HK-2 (cell line): ENCODE measurements around the gene DBNL.
A peak's percentile ranks its signal among the peaks of the same experiment; 100 is the strongest.

Source experiments
- DNase-seq: peaks from one replicate; pipeline ENCODE4 v3.0.0-alpha.2; 2018; ENCODE audit not compliant: unreplicated experiment

DBNL gene

DNA sequence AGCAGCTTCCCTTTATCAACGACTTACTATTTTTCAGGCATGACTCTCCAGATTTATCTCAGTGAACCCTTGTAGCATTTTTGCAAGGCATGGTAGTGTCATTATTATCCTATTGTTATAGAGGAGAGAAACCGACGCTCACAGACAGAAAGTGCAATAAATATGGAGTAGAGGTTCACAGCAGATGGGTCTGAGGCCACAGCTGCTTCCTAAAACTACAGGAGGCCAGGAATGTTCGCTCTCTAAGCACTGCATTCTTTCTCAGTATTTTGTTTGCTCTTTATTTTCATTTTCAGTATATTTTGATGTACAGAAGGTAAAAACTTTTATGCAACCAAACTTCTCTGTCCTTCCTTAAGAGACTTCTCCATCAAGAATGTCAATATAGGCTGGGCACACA, 55.2 kb downstream of the DBNL start:
- no peak for DNase-seq

DNA sequence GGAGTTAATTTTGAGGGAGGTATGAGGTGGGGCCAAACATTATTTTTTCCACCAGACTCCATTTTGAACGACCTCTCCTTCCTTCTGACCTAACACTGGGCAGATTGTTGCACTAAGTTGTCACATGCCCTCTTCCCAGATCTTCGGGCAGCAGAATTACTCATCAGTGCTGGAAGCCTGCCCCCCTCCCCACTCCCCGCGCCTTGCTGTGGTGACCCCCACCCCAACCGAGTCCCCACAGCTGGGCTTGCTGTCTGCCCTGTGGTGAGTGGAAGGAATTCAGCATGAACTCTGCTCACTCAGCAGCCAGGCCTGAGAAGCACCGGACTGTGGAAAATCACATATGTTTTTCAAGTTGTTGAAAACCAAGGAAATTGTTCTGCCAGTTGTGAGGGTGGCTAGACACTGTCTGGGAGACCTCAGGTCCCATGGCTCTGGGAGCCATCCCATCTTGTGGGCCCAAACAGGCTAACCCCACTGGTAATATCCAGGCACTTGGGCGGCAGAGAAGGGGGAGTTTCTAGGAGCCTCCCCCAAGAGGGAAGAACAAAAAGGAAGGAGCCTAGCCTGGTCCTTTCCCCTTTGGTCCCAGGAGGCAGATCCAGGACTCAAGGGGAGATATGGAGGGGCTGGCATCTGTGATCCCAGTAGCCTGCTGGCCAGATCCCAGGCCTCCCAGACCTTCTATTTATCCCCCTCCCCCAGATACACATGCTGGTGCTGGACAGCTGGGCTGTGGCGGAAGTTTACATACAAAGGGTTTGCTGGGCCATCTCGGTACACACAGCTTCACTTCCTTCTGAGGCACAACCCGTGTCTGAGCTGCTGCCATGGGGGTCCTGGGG, 56.2 kb downstream of the DBNL start:
- peak; percentile 54 for DNase-seq

DNA sequence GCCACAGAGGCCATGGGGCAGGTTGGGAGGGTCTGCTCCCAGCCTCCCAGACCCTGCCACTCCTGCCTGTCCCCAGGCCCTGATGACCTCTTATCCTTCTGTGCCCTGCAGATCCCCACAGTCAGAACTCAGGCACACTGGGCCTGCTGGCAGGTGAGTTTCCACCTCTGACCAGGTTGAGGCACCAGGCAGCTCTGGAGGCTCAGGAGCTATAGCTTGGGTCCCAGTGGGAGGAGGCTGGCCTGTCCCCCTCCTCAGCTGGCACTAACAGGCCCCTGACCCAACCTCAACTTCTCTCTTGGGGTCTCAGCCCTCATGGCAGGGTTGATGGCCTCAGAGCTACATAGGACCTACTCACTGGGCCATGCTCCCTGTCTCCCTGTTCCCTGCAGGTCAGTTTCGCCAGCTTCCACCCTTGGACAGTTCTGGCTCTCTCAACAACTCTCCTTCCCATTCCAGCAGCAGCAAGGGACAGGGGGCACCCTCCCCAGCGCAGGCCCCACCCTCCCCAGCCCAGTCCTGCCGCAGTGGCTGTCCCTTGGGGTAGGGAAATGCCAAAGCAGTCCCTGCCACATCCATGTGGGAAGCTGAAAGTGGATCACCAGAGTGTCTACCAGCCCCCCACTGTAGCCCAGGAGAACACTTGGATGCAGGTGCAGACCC, 56.9 kb downstream of the DBNL start:
- DNase-seq = no peak

GRCh38 chr7:44101966-44102845, 57.7 kb downstream of the DBNL start:
- DNase-seq = no peak

DNA sequence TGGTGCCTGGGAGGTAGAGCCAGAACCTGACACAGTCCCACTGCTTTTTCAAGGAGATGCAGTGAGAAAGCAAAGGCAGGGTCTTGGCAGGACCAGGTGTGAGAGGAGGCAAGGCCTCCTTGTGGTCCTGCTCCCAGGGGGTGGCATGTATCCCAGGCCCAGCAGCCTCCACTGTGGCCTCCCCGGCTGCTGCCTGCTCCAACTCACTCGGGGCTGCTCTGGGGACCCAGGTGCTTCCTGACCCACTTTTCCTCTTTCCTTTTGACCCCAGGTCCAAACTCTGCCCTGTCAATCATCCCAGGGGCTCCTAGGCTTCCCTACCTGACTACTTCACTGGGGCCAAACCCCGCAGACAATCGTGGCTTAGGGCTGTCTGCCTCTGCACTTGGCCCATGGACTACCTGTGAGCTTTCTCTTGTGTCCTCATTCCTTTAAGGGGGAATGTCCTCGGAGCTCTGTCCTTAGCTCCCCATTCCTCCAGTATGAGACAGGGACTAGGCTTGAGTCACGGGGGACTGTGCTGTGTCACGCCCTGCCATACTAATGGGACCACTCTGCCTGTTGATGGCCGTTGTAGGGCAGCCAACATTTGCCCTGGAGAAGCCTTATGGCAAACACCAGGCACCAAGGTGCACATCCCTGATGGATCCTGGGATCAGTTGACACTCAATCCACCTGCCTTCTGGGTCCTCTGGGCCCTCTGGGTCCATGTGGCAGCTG, 58.5 kb downstream of the DBNL start:
- no peak for DNase-seq

- no peak for DNase-seq
Observed at GRCh38 chr7:44103566-44103922, 59.0 kb downstream of the DBNL start.

GRCh38 chr7:44103923-44104859, 59.7 kb downstream of the DBNL start, which contains the start of gene AEBP1:
AEBP1 (plus strand) TSS chr7:44104345; CDS start chr7:44104666, 321 bp downstream.
- DNase-seq = no peak

- DNase-seq = no peak
Observed at GRCh38 chr7:44104860-44105771, 60.6 kb downstream of the DBNL start.

GRCh38 chr7:44105832-44106231, 61.3 kb downstream of the DBNL start:
- DNase-seq = no peak

DNA sequence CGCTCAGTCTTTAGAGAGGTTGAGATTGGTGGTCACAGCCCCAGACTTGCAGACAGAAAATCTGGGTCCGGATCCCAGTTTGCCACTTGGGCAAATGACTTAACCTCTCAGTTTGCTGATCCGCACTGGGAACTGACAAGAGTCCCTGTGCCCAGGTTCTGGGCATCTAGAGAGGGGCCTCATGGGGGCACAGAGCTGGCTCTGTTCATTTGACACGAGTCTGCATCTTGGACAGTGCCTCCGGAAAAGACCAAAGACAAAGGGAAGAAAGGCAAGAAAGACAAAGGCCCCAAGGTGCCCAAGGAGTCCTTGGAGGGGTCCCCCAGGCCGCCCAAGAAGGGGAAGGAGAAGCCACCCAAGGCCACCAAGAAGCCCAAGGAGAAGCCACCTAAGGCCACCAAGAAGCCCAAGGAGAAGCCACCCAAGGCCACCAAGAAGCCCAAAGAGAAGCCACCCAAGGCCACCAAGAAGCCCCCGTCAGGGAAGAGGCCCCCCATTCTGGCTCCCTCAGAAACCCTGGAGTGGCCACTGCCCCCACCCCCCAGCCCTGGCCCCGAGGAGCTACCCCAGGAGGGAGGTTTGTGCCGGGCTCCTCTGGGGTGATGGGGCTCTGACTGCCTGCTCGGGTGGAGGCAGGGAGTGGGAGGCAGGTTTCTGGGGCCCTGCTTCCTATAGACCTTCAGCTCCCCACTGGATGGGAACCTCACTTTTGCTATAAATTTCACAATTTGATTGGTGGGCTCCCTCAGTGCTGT, 62.0 kb downstream of the DBNL start:
- DNase-seq = no peak

DNA sequence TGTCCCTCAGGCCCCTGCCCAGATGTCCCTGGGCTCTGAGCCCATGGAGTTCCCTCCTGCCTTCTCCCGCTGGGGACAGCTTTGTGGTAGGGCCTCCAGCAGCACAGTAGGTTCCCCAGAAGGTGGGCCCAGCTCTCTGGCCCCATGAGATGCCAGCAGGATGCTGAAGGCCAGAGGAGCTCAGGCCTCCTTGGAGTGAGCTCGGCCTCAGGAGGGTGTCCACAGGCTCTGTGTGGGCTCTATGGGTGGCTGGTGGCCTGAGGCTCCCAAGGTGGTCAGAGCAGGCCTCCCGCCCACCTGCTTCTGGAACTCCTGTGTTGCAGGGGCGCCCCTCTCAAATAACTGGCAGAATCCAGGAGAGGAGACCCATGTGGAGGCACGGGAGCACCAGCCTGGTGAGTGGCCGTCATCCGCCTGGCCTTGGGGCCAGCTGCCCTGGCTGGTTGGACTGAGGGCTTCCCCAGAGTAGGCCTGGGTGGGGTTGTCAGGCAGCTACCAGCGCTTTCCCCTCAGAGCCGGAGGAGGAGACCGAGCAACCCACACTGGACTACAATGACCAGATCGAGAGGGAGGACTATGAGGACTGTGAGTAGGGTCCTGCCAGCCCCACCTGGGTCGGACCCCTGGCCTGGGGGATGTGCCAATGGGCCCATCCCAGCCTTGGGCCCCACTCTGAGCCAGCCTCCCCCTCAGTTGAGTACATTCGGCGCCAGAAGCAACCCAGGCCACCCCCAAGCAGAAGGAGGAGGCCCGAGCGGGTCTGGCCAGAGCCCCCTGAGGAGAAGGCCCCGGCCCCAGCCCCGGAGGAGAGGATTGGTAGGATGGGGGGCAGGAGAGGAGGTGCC, 62.8 kb downstream of the DBNL start:
- DNase-seq = no peak

DNA sequence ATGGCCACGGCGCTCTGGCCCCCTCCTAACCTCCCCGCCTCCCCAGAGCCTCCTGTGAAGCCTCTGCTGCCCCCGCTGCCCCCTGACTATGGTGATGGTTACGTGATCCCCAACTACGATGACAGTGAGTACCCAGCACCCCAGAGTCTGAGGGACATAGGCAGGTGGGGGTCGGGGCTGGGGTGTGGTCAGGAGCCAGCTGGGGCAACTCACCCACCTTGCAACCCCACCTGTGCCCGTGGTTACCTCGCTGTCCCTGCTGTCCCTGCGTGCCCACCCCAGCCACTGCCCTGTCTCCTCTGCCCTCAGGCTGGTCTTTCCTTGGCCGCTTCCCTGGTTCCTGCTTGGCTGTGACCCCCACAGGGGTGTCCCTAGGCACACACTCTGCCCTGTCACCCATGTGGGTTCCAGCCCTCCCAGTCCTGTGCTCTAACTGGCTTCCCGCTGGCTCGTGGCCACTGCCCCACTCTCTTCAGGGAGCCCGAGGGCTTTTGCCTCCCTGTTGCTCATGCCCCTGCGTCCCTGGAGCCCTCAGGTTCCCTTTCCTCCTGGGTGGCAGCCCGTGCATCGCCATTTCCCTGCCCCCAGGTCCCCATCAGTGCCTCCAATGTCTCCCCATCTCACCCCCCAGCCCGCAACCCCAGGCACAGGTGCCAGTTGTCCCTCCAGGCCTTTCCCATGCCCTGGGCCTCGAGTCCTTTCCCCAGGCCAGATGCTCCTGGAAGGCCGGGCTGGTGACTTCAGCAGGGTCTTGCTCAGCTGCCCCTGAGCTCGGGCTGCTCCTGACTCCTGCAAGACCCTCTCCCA, 63.7 kb downstream of the DBNL start:
- no peak for DNase-seq

DNA sequence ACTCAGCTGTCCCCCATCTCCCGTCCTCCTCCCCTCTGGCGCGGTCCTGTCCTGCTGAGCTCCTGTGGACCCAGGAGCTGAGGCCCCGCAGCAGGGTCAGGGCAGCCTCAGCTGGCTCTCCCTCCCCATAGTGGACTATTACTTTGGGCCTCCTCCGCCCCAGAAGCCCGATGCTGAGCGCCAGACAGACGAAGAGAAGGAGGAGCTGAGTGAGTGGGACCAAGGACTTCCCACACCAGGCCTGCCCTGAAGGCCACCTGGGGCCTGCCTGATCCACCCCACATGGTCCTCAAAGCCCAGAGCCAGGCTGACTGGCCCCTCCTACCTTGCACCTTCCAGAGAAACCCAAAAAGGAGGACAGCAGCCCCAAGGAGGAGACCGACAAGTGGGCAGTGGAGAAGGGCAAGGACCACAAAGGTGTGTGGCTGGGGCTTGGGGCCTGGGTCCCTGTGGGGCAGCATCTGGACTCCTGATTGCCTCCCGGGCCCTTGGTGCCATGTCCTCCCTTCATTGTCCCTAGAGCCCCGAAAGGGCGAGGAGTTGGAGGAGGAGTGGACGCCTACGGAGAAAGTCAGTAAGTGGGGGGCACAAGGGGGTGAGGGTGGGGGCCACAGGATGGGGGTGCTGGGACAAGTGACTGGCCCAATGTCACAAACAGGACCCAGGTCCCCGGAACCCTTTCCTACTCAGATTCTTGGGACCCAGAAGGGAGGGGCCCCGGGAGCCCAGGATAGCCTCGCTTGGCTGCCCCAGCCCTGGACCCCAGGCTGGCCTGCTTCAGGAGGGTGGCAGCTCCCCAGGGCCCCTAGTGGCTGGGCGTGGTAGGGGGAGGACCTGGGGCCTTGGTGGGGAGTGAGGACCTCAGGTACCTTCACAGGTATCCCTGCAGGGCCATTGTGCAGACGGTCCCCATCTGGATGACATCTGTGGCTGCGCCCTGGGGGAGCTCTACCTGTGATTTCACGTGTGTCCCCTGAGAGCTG, 64.6 kb downstream of the DBNL start:
- DNase-seq = no peak

DNA sequence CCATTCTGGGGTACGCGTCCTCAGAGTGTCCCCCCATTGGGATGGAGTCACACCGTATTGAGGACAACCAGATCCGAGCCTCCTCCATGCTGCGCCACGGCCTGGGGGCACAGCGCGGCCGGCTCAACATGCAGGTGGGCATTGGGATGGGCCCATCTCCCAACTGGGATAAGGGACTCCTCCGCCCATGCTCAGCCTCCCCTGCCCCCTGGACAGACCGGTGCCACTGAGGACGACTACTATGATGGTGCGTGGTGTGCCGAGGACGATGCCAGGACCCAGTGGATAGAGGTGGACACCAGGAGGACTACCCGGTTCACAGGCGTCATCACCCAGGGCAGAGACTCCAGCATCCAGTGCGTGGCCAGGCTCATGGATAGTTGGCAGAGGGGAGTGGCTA, 65.5 kb downstream of the DBNL start:
- DNase-seq = no peak

DNA sequence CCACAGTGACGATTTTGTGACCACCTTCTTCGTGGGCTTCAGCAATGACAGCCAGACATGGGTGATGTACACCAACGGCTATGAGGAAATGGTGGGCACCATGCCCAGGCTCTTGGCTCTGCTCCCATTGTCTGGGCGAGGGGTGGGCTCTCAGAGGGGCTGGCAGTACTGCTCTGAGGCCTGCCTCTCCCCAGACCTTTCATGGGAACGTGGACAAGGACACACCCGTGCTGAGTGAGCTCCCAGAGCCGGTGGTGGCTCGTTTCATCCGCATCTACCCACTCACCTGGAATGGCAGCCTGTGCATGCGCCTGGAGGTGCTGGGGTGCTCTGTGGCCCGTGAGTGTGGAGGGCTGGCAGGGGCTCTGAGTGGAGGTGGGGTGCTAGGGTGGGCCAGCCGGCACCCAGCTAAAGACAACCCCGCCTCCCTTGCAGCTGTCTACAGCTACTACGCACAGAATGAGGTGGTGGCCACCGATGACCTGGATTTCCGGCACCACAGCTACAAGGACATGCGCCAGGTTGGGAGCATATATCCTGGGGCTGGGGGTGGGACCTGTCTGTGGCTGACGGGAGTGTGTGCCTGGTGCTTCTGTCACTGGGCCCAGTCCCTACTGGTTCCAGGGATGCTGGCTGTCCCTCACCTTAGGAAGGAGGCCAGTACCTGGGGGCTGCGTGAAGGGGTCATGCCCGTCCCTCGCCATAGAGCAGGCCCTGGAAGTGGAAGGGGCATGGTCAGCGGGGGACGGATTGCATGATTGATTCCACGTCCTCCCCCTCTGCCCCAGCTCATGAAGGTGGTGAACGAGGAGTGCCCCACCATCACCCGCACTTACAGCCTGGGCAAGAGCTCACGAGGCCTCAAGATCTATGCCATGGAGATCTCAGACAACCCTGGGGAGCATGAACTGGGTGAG, 66.5 kb downstream of the DBNL start:
- no peak for DNase-seq
